ENCODE measurements around the gene GSTP1. TPM values are rescaled to one million over a fixed set of nuclear protein-coding genes. Genes with fewer than 3 reads are reported as not detected.

The GSTP1 gene
- total RNA-seq, 4 donors from 2014 or later, result 469 to 810 (median 596) TPM

- H3K4me3 ChIP-seq, result no peak overlapping the region
- TF ChIP-seq POLR2AphosphoS5 (IDR thresholded peaks at IDR 0.05) (no peak), EP300 (IDR thresholded peaks at IDR 0.05) (no peak), POLR2A (IDR thresholded peaks at IDR 0.05; ENCODE audit: low read depth) (no peak)
- TF ChIP-seq, protein P1, sequence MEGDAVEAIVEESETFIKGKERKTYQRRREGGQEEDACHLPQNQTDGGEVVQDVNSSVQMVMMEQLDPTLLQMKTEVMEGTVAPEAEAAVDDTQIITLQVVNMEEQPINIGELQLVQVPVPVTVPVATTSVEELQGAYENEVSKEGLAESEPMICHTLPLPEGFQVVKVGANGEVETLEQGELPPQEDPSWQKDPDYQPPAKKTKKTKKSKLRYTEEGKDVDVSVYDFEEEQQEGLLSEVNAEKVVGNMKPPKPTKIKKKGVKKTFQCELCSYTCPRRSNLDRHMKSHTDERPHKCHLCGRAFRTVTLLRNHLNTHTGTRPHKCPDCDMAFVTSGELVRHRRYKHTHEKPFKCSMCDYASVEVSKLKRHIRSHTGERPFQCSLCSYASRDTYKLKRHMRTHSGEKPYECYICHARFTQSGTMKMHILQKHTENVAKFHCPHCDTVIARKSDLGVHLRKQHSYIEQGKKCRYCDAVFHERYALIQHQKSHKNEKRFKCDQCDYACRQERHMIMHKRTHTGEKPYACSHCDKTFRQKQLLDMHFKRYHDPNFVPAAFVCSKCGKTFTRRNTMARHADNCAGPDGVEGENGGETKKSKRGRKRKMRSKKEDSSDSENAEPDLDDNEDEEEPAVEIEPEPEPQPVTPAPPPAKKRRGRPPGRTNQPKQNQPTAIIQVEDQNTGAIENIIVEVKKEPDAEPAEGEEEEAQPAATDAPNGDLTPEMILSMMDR (IDR thresholded peaks at IDR 0.05), result no peak
- no peak overlapping the region for H3K27ac ChIP-seq (replicated peaks in 1 of 4)
- 90% methylated on average over 10 of the region's 10 CpGs for WGBS
- H3K9me3 ChIP-seq, result no peaks in the 10 kb centered on the region
- H3K27me3 ChIP-seq, result no peaks in the 10 kb centered on the region
- no peaks in the 10 kb centered on the region for H3K36me3 ChIP-seq
- no peak for DNase-seq (ENCODE audit: extremely low spot score)
- intact Hi-C loops (cut with DNase I), result no loop called here
- H3K4me1 ChIP-seq, result no peaks in the 10 kb centered on the region
Observed at GRCh38 chr11:67538823-67539505, 44.6 kb upstream of the GSTP1 start.

DNA sequence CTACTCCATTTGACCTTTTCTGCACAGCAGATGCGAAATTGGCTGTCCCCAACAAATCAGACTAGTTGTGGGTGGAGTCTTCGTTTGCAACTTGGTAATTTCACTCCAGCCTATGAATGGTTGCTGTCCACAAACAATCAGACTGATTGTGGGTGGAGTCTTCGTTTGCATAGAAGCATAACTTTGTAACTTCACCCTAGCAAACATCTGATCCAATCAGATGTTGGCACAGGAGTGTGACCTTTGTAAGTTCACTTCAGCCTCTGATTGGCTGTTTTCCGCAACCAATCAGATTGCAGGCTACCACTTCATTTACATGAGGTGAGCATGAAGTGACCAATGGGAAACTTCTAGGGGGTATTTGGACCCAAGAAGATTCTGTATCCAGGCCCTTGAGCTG, 44.1 kb upstream of the GSTP1 start:
- Histone ChIP-seq H3K27ac (replicated peaks in 1 of 4) (no peak overlapping the region), H3K36me3 (no peaks in the 10 kb centered on the region), H3K9me3 (no peaks in the 10 kb centered on the region), H3K4me1 (peaks cover 0 to 1% (median 0%) of the 10 kb centered on the region in 4 donors), H3K4me3 (no peak overlapping the region), H3K27me3 (no peaks in the 10 kb centered on the region)
- WGBS, result 90% methylated on average over 4 of the region's 4 CpGs
- no peak for DNase-seq (ENCODE audit: extremely low spot score)
- intact Hi-C loops (cut with DNase I), result no loop called here
- TF ChIP-seq POLR2AphosphoS5 (IDR thresholded peaks at IDR 0.05) (no peak), POLR2A (IDR thresholded peaks at IDR 0.05; ENCODE audit: low read depth) (no peak), EP300 (IDR thresholded peaks at IDR 0.05) (no peak)
- TF ChIP-seq, protein P1 (IDR thresholded peaks at IDR 0.05), result no peak

DNA sequence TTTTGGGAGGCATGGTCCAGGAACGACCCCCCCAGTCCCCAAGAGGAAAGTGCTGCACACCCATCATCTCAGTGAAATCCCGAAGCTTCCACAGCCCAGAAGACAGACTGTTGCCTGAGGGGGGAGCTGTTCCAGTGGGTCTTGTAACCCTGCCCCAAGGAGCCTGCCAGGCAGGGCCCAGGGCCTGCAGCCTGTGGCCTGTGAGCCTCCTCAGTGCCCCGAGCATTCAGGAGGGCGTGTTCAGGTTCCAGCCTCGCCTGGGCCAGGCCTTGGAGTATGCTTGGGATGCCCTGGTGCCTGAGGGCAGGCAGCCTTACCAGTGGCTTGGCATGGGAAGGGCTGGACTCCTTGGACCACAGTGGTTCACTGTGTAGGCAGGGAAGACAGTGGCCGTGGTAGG, 42.4 kb upstream of the GSTP1 start:
- no peaks in the 10 kb centered on the region for H3K9me3 ChIP-seq
- no peaks in the 10 kb centered on the region for H3K36me3 ChIP-seq
- no peak for DNase-seq (ENCODE audit: extremely low spot score)
- H3K4me1 ChIP-seq, result peaks cover 0 to 9% (median 0%) of the 10 kb centered on the region in 4 donors
- 57% methylated on average over 1 of the region's 6 CpGs for WGBS
- intact Hi-C loops (cut with DNase I), result no loop called here
- H3K4me3 ChIP-seq, result no peak overlapping the region
- no peak overlapping the region for H3K27ac ChIP-seq (replicated peaks in 1 of 4)
- TF ChIP-seq, protein P1 (IDR thresholded peaks at IDR 0.05), result no peak
- TF ChIP-seq EP300 (IDR thresholded peaks at IDR 0.05) (no peak), POLR2A (IDR thresholded peaks at IDR 0.05; ENCODE audit: low read depth) (no peak), POLR2AphosphoS5 (IDR thresholded peaks at IDR 0.05) (no peak)
- H3K27me3 ChIP-seq, result no peaks in the 10 kb centered on the region

- Histone ChIP-seq H3K4me1 (peaks cover 0 to 9% (median 0%) of the 10 kb centered on the region in 4 donors), H3K4me3 (no peak overlapping the region), H3K27me3 (no peaks in the 10 kb centered on the region), H3K36me3 (no peaks in the 10 kb centered on the region), H3K9me3 (no peaks in the 10 kb centered on the region), H3K27ac (replicated peaks in 1 of 4) (no peak overlapping the region)
- WGBS, result 68% methylated on average over 3 of the region's 3 CpGs
- intact Hi-C loops (cut with DNase I), result no loop called here
- TF ChIP-seq EP300 (IDR thresholded peaks at IDR 0.05), result no peak
- no peak for TF ChIP-seq POLR2AphosphoS5 (IDR thresholded peaks at IDR 0.05)
- TF ChIP-seq POLR2A (IDR thresholded peaks at IDR 0.05; ENCODE audit: low read depth), result no peak
- TF ChIP-seq, protein P1 (IDR thresholded peaks at IDR 0.05), result no peak
- DNase-seq (ENCODE audit: extremely low spot score), result no peak
Observed at GRCh38 chr11:67542169-67542568, 41.4 kb upstream of the GSTP1 start.

DNA sequence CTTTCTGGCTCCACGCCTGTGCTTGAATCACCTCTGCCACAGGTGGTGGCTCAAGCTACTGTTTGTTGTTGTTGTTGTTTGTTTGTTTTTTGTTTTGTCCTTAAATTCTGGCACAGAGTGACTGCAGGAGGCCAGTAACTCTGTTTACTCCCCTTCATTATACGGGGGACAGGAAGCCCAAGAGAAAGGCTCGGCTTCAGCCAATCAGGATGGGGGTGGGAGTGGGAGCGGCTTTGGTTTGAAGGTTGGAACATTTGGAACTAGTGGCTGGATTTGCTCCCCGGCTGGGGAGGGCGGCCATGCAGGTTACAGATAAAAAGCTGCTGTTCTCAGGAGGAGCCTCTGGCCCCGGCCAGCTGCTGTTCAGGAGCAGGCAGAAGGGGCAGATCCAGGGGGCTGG, 40.6 kb upstream of the GSTP1 start:
- no peak for DNase-seq (ENCODE audit: extremely low spot score)
- intact Hi-C loops (cut with DNase I), result no loop called here
- 75% methylated on average over 6 of the region's 7 CpGs for WGBS

More for the DNA sequence above, 40.6 kb upstream of the GSTP1 start:
- TF ChIP-seq, protein P1 (IDR thresholded peaks at IDR 0.05), result no peak
- TF ChIP-seq POLR2A (IDR thresholded peaks at IDR 0.05; ENCODE audit: low read depth) (no peak), EP300 (IDR thresholded peaks at IDR 0.05) (no peak), POLR2AphosphoS5 (IDR thresholded peaks at IDR 0.05) (no peak)
- Histone ChIP-seq H3K4me1 (peaks cover 0 to 9% (median 0%) of the 10 kb centered on the region in 4 donors), H3K9me3 (no peaks in the 10 kb centered on the region), H3K27me3 (no peaks in the 10 kb centered on the region), H3K4me3 (no peak overlapping the region), H3K36me3 (no peaks in the 10 kb centered on the region), H3K27ac (replicated peaks in 1 of 4) (no peak overlapping the region)
